HG03175 (cell line): Measurements from ENCODE around the gene RNF224.
"Not testable (repeated sequence)": the region's sequence is repeated elsewhere in the genome, so short reads cannot be mapped to it uniquely, and the experiment has no call there.

Source experiments
- ATAC-seq: cut with Tn5 transposase; IDR thresholded peaks from one replicate; pipeline ENCODE4 v1.9.1; 2021; ENCODE audit warnings: mild to moderate bottlenecking, moderate library complexity; ENCODE audit not compliant: unreplicated experiment

RNF224 gene

GRCh38 chr9:137251490-137252268 lies 24.4 kb downstream of the RNF224 start:
- no peak for ATAC-seq

- no peak for ATAC-seq
Measured at GRCh38 chr9:137252555-137253506, 25.5 kb downstream of the RNF224 start.

DNA sequence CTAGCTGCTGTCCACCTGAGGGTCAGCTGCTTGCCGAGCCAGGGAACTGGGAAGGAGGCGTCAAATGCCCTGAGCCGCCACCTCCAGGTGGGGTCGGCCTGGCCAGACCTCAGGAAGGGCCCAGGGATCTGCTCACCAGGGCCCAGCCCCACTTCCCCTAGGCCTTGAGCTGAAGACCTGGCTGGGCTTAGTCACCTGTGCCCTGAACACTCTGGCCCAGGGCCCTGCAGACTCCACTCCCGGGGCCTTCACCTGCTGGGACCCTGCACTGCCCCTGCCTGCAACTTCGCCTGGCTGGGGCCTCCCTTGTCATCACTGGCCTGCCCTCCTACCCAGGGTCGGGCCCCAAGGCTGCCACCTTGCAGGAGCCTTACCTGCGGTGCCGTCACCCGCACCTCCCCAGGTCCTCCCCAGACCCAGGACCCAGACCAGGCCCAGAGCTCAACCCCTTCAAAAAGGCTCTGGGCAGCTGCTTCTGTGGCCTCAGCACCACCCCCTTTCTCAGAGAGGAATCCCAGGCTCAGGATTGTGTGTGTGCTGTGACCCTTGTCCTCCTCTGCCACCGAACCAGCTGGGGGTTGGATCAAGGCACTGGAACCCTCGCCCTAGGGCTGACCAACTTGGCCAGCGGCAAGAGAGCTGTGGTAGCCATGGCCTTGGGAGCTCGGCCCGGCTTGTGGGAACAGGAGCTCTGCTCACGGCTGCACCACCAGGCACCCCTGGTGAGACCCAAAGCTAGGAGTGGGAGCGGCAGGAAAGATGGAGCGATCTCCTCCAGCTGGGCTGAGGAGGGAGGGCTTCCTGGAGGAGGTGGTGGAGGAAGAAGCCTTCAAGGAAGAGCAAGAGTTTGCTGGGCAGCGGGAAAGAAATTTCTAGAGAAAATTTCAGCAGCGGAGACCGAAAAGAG lies 26.7 kb downstream of the RNF224 start:
- no peak for ATAC-seq

- ATAC-seq: peak; percentile 77
Measured at GRCh38 chr9:137254624-137255447, 27.5 kb downstream of the RNF224 start, which contains the start of gene NELFB. Gene NELFB (plus strand): TSS chr9:137255327.

DNA sequence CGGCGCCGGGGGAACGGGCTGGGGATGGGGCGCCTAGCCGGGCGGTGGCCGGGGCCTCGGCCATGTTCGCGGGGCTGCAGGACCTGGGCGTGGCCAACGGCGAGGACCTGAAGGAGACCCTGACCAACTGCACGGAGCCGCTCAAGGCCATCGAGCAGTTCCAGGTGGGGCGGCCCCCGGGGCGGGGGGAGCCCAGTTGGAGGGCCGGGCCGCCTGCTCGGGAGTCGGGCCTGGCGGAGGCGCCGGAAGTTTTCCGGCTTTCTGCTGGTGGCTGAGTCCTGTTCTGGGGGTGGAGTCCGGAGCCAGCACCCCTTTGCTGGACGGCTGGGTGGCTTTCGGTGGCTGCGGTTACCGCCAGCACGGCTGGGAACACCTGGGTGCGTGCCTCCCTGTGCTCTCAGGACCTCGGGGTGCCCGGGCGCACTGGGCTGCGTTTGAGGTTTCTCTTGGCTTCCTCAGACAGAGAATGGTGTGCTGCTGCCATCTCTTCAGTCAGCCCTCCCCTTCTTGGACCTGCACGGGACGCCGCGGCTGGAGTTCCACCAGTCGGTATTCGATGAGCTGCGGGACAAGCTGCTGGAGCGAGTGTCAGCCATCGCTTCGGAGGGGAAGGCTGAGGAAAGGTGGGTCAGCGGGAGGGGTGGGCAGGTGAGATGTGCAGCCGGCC lies 28.3 kb downstream of the RNF224 start:
- peak; percentile 37 for ATAC-seq

GRCh38 chr9:137256362-137256761 lies 29.1 kb downstream of the RNF224 start:
- ATAC-seq: no peak

GRCh38 chr9:137256856-137257255 lies 29.6 kb downstream of the RNF224 start:
- ATAC-seq: no peak

DNA sequence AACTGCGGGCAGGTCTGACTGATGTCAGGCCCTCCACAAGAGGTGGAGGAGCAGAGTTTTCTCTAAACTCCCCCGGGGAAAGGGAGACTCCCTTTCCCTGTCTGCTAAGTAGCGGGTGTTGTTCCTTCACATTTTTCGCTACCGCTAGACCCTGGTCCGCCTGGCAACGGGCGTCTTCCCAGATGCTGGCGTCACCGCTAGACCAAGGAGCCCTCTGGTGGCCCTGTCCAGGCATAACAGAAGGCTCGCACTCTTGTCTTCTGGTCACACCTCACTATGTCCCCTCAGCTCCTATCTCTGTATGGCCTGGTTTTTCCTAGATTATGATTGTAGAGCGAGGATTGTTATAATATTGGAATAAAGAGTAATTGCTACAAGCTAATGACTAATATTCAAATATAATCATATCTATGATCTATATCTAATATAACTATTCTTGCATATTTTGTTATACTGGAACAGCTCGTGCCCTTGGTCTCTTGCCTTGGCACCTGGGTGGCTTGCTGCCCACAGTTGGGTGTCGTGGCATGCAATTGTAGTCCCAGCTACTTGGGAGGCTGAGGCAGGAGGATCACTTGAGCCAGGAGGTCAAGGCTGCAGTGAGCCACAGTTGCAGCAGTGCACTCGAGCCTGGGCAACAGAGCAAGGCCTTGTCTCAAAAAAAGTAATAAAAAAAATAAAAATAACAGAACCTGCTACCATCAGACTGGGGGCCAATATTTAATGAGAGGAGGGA lies 35.0 kb downstream of the RNF224 start:
- ATAC-seq: not testable (repeated sequence)

- ATAC-seq: no peak
Measured at GRCh38 chr9:137262909-137263285, 35.6 kb downstream of the RNF224 start.

GRCh38 chr9:137263506-137263905 lies 36.2 kb downstream of the RNF224 start:
- no peak for ATAC-seq

DNA sequence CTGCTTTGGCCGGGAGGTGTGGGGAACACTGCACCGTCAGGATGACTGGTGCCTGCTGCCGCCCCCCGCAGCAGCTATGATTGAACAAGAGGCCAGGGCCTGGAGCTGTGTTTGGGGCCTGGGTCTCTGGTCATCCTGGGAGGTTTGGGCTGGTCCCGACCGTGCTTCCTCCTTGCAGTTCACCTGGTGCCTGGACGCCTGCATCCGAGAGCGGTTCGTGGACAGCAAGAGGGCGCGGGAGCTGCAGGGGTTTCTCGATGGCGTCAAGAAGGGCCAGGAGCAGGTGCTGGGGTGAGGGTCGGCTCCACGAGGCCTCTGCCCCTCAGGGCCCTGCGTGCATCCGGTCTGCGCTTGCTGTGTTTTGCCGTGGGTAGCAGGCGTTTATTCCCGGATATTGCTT lies 36.8 kb downstream of the RNF224 start:
- no peak for ATAC-seq

- no peak for ATAC-seq
Measured at GRCh38 chr9:137265496-137266161, 38.3 kb downstream of the RNF224 start.

DNA sequence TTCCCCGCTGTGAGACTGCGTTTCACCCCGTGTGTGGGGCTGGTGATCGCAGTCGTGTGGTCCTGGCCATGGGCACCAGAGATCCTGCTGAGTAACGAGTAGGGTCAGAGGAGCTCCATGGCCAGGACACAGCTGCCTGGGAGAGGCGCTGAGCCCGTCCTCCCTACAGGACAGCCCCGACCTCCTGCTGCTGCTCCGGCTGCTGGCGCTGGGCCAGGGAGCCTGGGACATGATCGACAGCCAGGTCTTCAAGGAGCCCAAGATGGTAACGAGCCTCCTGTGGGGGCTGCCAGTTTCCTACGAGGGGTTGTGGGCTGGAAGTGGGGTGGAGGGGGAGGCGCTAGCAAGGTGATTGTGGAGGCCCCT lies 38.8 kb downstream of the RNF224 start:
- no peak for ATAC-seq

GRCh38 chr9:137266585-137267453 lies 39.5 kb downstream of the RNF224 start:
- no peak for ATAC-seq

DNA sequence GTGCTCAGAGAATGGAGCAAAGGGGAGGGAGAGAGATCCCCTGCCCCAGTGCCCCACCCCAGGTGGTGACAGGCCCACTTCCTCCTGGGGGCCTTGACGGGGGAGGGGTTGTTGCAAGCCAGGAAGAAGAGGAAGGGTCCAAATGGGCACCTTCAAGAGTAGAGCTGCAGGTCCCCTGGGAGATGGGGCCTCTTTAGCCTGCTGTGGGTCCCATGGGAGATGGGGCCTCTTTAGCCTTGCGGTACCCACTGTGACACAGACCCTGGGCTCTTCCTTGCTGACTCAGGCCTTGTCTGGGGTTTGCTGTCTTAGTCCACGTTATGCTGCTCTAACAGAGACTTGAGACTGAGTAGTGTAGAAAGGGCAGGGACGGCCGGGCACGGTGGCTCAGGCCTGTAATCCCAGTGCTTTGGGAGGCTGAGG lies 40.6 kb downstream of the RNF224 start:
- ATAC-seq: peak; percentile 40

DNA sequence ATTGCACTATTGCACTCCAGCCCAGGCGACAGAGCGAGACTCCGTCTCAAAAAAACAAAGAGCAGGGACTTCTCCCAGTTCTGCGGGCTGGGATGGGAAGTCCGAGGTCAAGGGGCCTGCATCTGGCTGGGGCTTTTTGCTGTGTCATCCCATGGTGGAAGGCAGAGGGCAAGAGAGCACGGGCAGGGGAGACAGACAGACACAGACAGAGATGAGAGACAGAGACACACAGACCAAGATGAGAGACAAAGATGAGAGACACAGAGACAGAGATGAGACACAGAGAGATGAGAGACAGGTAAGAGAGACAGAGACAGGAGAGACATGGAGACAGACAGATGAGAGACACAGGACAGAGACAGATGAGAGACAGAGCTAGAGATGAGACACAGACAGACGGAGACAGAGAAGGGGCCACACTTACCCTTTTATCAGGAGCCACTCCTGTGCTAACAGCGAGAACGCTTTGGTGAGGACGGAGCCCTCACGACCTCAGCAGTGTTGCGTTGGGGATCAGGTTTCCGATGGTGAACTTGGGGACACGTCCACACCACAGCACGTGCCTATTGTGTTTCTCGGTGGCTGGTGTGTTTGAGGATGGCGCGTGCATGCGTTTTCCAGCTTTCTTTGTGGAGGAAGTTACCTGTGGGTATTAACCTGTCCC lies 41.4 kb downstream of the RNF224 start:
- ATAC-seq: no peak
